OCI-LY3 (cell line): ENCODE data around the gene SVIL.

ENCODE experiments used
- CTCF ChIP-seq: fragments of 200-600, 300-600 bp; sonication (generic); IDR thresholded peaks from 2 replicates; pipeline ENCODE4 v1.5.1; 2014; ENCODE audit warnings: antibody characterized with exemption, low read length, low read depth
- EZH2phosphoT487 ChIP-seq: fragments of 200-600 bp; shearing (Covaris generic); IDR thresholded peaks from 2 replicates; pipeline ENCODE4 v1.6.1; 2018; ENCODE audit warnings: antibody characterized with exemption, mixed run types, low read depth

DNA sequence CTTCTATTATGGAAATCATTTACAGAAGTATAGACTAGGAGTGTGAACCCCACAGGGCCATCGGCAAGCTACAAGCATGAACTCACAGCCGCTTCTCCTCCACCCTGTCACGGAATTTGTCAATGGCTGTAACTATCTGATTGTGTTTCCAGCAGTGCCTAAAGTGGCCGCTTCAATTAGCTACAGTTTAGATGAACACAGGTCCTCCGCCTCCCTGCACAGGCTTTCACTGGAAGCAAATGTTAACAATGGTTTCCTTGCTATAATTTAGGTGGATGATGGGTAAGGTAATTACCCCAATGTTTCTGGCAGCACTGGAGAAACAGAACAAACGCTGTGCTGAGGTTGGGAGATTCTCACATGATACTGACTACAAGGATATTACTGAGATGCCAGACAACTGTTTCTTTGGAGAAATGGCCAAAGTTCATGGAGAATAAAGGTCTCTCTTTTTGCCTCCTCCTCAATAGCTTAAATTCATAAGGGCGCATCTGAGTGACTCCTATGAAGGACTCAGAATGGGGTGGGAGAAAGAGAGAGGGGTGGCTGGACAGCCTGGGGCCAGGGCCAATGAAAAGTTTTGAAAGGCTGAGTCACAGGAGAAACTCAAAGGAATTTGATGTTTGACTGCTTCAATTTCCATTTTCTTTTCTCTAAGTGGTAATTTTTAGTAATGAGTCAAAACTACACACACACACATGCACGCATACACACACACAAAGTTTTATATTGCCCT lies 78.9 kb downstream of the SVIL start:
- TF ChIP-seq CTCF (no peak), EZH2phosphoT487 (no peak)
